Vagina (tissue), 2 donors: ENCODE results near the gene PSMG2. TPM values are rescaled to one million over a fixed set of nuclear protein-coding genes. Genes with fewer than 3 reads are reported as not detected.

Source experiments
- DNase-seq, 2 donors: peaks; one replicate each; pipeline ENCODE4 v3.0.0-alpha.2; 2017; ENCODE audit errors: extremely low spot score in 2 of 2
- H3K27ac ChIP-seq: fragments of 200-600 bp; sonication (generic); one replicate; pipeline ENCODE4 v1.5.1; 2019
- H3K27me3 ChIP-seq: fragments of 200-600 bp; sonication (generic); one replicate; pipeline ENCODE4 v1.5.1; 2019
- H3K36me3 ChIP-seq, 2 donors: fragments of 200-600 bp; sonication (generic); one replicate each; pipeline ENCODE4 v1.5.1; 2017 to 2019
- H3K4me1 ChIP-seq: fragments of 200-600 bp; sonication (generic); one replicate; pipeline ENCODE4 v1.5.1; 2019
- H3K4me3 ChIP-seq, 2 donors: fragments of 200-600 bp; sonication (generic); 1 replicate in 1 of 2; 2 replicates in 1 of 2; pipeline ENCODE4 v1.5.1; 2016 to 2019
- H3K9me3 ChIP-seq: fragments of 200-600 bp; sonication (generic); one replicate; pipeline ENCODE4 v1.5.1; 2019
- CTCF ChIP-seq, 3 experiments: fragments of 450-650 bp in 2 of 3; fragments of 200-600 bp in 1 of 3; sonication (generic) in 1 of 3; IDR thresholded peaks; one replicate each; pipeline ENCODE4 v1.5.1; 2017 to 2019; ENCODE audit warnings: antibody characterized with exemption in 3 of 3, mild to moderate bottlenecking in 2 of 3, moderate library complexity in 2 of 3
- POLR2A ChIP-seq, 2 donors: fragments of 450-650 bp; IDR thresholded peaks; one replicate each; pipeline ENCODE4 v1.6.1; 2017; ENCODE audit warnings: antibody characterized with exemption in 2 of 2, mild to moderate bottlenecking in 2 of 2, moderate library complexity in 2 of 2
- POLR2AphosphoS5 ChIP-seq, 2 donors: sonication (generic); formaldehyde crosslinking; IDR thresholded peaks; one replicate each; pipeline ENCODE4 v1.9.0; 2017; ENCODE audit warnings: antibody characterized with exemption in 2 of 2, mild to moderate bottlenecking in 2 of 2, low read depth in 1 of 2; ENCODE audit not compliant: insufficient read depth in 1 of 2
- intact Hi-C: fragments of 100-400 bp; cut with DNase I; formaldehyde crosslinking; loops from one replicate; pipeline ENCODE4 v1.15.1; 2023
- total RNA-seq: library from RNA; depleted of rRNA; stranded (reverse); fragments of >200 nt; gene quantifications from one replicate; pipeline ENCODE4 v1.2.3, GENCODE V29; 2016

PSMG2 gene
- total RNA-seq, 1 donor from 2014 or later: 56.2 TPM

- H3K27ac ChIP-seq: no peak overlapping the region
- no peak for DNase-seq
- peaks cover 0 to 66% of the 10 kb centered on the region in 2 donors for H3K36me3 ChIP-seq
- H3K27me3 ChIP-seq: no peaks in the 10 kb centered on the region
- TF ChIP-seq CTCF (IDR thresholded peaks at IDR 0.05): no peak
- intact Hi-C loops: no loop called here
- no peak overlapping the region for H3K4me3 ChIP-seq
- H3K4me1 ChIP-seq: no peaks in the 10 kb centered on the region
- no peaks in the 10 kb centered on the region for H3K9me3 ChIP-seq
These were observed 18.8 kb downstream of the PSMG2 start for GRCh38 chr18:12721495-12722275.

GRCh38 chr18:12722731-12723130, 19.9 kb downstream of the PSMG2 start:
- DNase-seq: no peak
- intact Hi-C loops: no loop called here
- Histone ChIP-seq H3K9me3 (no peaks in the 10 kb centered on the region), H3K27ac (no peak overlapping the region), H3K4me3 (no peak overlapping the region), H3K4me1 (no peaks in the 10 kb centered on the region), H3K36me3 (peaks cover 0 to 58% of the 10 kb centered on the region in 2 donors), H3K27me3 (no peaks in the 10 kb centered on the region)
- TF ChIP-seq POLR2AphosphoS5 (IDR thresholded peaks at IDR 0.05; ENCODE audit: insufficient read depth in 1 of 2, low read depth in 1 of 2) (no peak), POLR2A (IDR thresholded peaks at IDR 0.05) (no peak), CTCF (IDR thresholded peaks at IDR 0.05) (no peak)

- Histone ChIP-seq H3K9me3 (no peaks in the 10 kb centered on the region), H3K27me3 (no peaks in the 10 kb centered on the region), H3K4me1 (no peaks in the 10 kb centered on the region), H3K36me3 (peaks cover 0 to 28% of the 10 kb centered on the region in 2 donors), H3K4me3 (no peak overlapping the region), H3K27ac (no peak overlapping the region)
- no peak for DNase-seq
- intact Hi-C loops: loop anchor here (2.0 kb wide), 1 partner anchor 206 kb away; no protein-coding TSS in a partner anchor
- no peak for TF ChIP-seq CTCF (IDR thresholded peaks at IDR 0.05)
These were observed 23.5 kb downstream of the PSMG2 start for GRCh38 chr18:12726331-12726730.

- H3K4me1 ChIP-seq: no peaks in the 10 kb centered on the region
- intact Hi-C loops: loop anchor here (2.0 kb wide), 1 partner anchor 206 kb away; no protein-coding TSS in a partner anchor
- H3K27me3 ChIP-seq: no peaks in the 10 kb centered on the region
- no peaks in the 10 kb centered on the region for H3K9me3 ChIP-seq
- TF ChIP-seq POLR2A (IDR thresholded peaks at IDR 0.05) (no peak), POLR2AphosphoS5 (IDR thresholded peaks at IDR 0.05; ENCODE audit: insufficient read depth in 1 of 2, low read depth in 1 of 2) (no peak), CTCF (IDR thresholded peaks at IDR 0.05) (peak; percentile 89 to 96 (median 90))
- no peak for DNase-seq
- H3K4me3 ChIP-seq: no peak overlapping the region
- no peak overlapping the region for H3K27ac ChIP-seq
- H3K36me3 ChIP-seq: peaks cover 0 to 25% of the 10 kb centered on the region in 2 donors
These were observed 24.1 kb downstream of the PSMG2 start for GRCh38 chr18:12726774-12727550.
